Keratinocyte (primary cell): ENCODE results near the gene BLOC1S2.

Source experiments
- CTCF ChIP-seq, 3 experiments: IDR thresholded peaks in 1 of 3; conservative IDR thresholded peaks in 1 of 3; optimal IDR thresholded peaks in 1 of 3; 2 replicates in 2 of 3; 3 replicates in 1 of 3; pipeline versions ENCODE3 to v1.5.1; 2011; ENCODE audit warnings: low read length in 3 of 3, mild to moderate bottlenecking in 3 of 3, moderate library complexity in 2 of 3, control low read depth in 1 of 3, inconsistent platforms in 1 of 3; ENCODE audit not compliant: insufficient read depth in 2 of 3; ENCODE audit errors: extremely low read depth in 1 of 3
- EZH2 ChIP-seq: IDR thresholded peaks from one replicate; pipeline ENCODE4 v1.6.1; 2012; ENCODE audit warnings: inconsistent platforms, mild to moderate bottlenecking, low read length, moderate library complexity

GRCh38 chr10:100327007-100327717, 40.7 kb upstream of the BLOC1S2 start:
- no peak for TF ChIP-seq CTCF (optimal IDR thresholded peaks at IDR 0.05 in 1 of 3, IDR thresholded peaks at IDR 0.05 in 1 of 3, conservative IDR thresholded peaks at IDR 0.05 in 1 of 3; ENCODE audit: extremely low read depth in 1 of 3, insufficient read depth in 2 of 3, low read length in 3 of 3)
- no peak for TF ChIP-seq EZH2
